HL-60 (cell line): Measurements from ENCODE around the gene SPATA19.

Experiments
- DNase-seq, 2 experiments: peaks; one replicate each; pipeline ENCODE4 v3.0.0-alpha.2; 2010 to 2020; ENCODE audit warnings: low read depth in 1 of 2, low spot score in 1 of 2
- H3K27ac ChIP-seq: fragments of 250-450 bp; sonication (Bioruptor Pico); replicated peaks from 2 replicates; pipeline ENCODE4 v1.5.1; 2020; ENCODE audit warnings: mild to moderate bottlenecking, moderate library complexity
- H3K27me3 ChIP-seq: fragments of 250-450 bp; sonication (Bioruptor Pico); 2 replicates; pipeline ENCODE4 v1.5.1; 2021; ENCODE audit warnings: mild to moderate bottlenecking, moderate library complexity; ENCODE audit not compliant: insufficient read depth, poor library complexity, severe bottlenecking
- H3K4me3 ChIP-seq: replicated peaks from 2 replicates; pipeline ENCODE4 v1.5.1; 2011; ENCODE audit warnings: mild to moderate bottlenecking, control low read depth, low read length; ENCODE audit not compliant: insufficient read depth
- CTCF ChIP-seq: IDR thresholded peaks from one replicate; pipeline ENCODE4 v1.5.1; 2011; ENCODE audit warnings: low read length, control low read depth, inconsistent platforms; ENCODE audit not compliant: insufficient read depth
- GABPA ChIP-seq: IDR thresholded peaks from 2 replicates; pipeline ENCODE4 v1.6.1; 2012; ENCODE audit warnings: low read depth
- POLR2AphosphoS5 ChIP-seq: IDR thresholded peaks from 2 replicates; pipeline ENCODE4 v1.6.1; 2012; ENCODE audit warnings: low read depth
- REST ChIP-seq: IDR thresholded peaks from 2 replicates; pipeline ENCODE4 v1.6.1; 2012; ENCODE audit warnings: low read depth; ENCODE audit not compliant: insufficient replicate concordance
- SPI1 ChIP-seq: IDR thresholded peaks from 2 replicates; pipeline ENCODE4 v1.6.1; 2012; ENCODE audit warnings: low read depth, mild to moderate bottlenecking, borderline replicate concordance

Gene SPATA19

GRCh38 chr11:133834682-133835592 is 10.4 kb downstream of the SPATA19 start:
- Histone ChIP-seq H3K27ac (no peak overlapping the region), H3K27me3 (no peaks in the 10 kb centered on the region), H3K4me3 (no peak overlapping the region)
- peak; percentile 10 to 58 for DNase-seq
- no peak for TF ChIP-seq POLR2AphosphoS5
- peak; percentile 44 for TF ChIP-seq CTCF
- no peak for TF ChIP-seq REST
- TF ChIP-seq SPI1 = no peak
- no peak for TF ChIP-seq GABPA

GRCh38 chr11:133833898-133834681 is 11.2 kb downstream of the SPATA19 start:
- Histone ChIP-seq H3K27ac (no peak overlapping the region), H3K27me3 (no peaks in the 10 kb centered on the region), H3K4me3 (no peak overlapping the region)
- TF ChIP-seq SPI1 (no peak), CTCF (no peak), GABPA (no peak), POLR2AphosphoS5 (no peak), REST (no peak)
- no peak for DNase-seq

- DNase-seq = no peak
- H3K4me3 ChIP-seq = no peak overlapping the region
- H3K27me3 ChIP-seq = no peaks in the 10 kb centered on the region
- H3K27ac ChIP-seq = no peak overlapping the region
- TF ChIP-seq SPI1 = no peak
- TF ChIP-seq POLR2AphosphoS5 = no peak
- TF ChIP-seq CTCF = no peak
- no peak for TF ChIP-seq REST
- no peak for TF ChIP-seq GABPA
These were observed 12.1 kb downstream of the SPATA19 start for GRCh38 chr11:133832991-133833897.
